Esophagus squamous epithelium (tissue), 4 donors: ENCODE measurements around the gene ITPR3.

Experiments
- POLR2A ChIP-seq, 4 donors: fragments of 450-650 bp; IDR thresholded peaks; one replicate each; pipeline ENCODE4 v1.6.1; 2017; ENCODE audit warnings: antibody characterized with exemption in 4 of 4, mild to moderate bottlenecking in 4 of 4, moderate library complexity in 3 of 4
- TF ChIP-seq, protein P1 (sequence below), 6 experiments: fragments of 450-650 bp in 4 of 6; fragments of 200-600 bp in 2 of 6; sonication (generic) in 2 of 6; IDR thresholded peaks; one replicate each; pipeline ENCODE4 v1.5.1; 2016 to 2019; ENCODE audit warnings: antibody characterized with exemption in 6 of 6, mild to moderate bottlenecking in 4 of 6, moderate library complexity in 4 of 6

DNA sequence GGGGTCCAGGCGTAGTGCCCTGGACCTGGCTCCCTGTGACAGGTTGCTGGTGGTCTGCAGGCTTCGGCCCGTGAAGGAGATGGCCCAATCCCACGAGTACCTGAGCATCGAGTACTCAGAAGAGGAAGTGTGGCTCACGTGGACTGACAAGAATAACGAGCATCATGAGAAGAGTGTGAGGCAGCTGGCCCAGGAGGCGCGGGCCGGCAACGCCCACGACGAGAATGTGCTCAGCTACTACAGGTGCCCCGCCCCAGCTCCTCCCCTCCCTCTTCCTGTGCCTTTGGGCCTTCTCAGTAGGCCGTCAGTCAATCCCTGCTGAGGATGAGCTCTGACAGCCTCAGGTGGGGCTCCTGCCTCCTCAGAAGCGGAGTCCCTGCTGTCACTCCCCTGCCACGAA is 47.8 kb downstream of the ITPR3 start:
- TF ChIP-seq, protein P1, sequence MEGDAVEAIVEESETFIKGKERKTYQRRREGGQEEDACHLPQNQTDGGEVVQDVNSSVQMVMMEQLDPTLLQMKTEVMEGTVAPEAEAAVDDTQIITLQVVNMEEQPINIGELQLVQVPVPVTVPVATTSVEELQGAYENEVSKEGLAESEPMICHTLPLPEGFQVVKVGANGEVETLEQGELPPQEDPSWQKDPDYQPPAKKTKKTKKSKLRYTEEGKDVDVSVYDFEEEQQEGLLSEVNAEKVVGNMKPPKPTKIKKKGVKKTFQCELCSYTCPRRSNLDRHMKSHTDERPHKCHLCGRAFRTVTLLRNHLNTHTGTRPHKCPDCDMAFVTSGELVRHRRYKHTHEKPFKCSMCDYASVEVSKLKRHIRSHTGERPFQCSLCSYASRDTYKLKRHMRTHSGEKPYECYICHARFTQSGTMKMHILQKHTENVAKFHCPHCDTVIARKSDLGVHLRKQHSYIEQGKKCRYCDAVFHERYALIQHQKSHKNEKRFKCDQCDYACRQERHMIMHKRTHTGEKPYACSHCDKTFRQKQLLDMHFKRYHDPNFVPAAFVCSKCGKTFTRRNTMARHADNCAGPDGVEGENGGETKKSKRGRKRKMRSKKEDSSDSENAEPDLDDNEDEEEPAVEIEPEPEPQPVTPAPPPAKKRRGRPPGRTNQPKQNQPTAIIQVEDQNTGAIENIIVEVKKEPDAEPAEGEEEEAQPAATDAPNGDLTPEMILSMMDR (IDR thresholded peaks at IDR 0.05): no peak
- no peak for TF ChIP-seq POLR2A (IDR thresholded peaks at IDR 0.05)
